ENCODE measurements around the gene GSTCD.
"Not testable (repeated sequence)": the region's sequence is repeated elsewhere in the genome, so short reads cannot be mapped to it uniquely, and the experiment has no call there.

Gene GSTCD

GRCh38 chr4:105715692-105716278 is 7.2 kb downstream of the GSTCD start:
- DNase-seq = peak; percentile 10

- no peak for DNase-seq
Measured at GRCh38 chr4:105719204-105719603, 10.6 kb downstream of the GSTCD start.

GRCh38 chr4:105725623-105726022 is 17.0 kb downstream of the GSTCD start:
- no peak for DNase-seq

GRCh38 chr4:105729895-105730294 is 21.3 kb downstream of the GSTCD start:
- DNase-seq = not testable (repeated sequence)

- not testable (repeated sequence) for DNase-seq
Measured at GRCh38 chr4:105735217-105735616, 26.6 kb downstream of the GSTCD start.

GRCh38 chr4:105741548-105741947 is 33.0 kb downstream of the GSTCD start:
- no peak for DNase-seq

- no peak for DNase-seq
Measured at GRCh38 chr4:105748222-105748621, 39.6 kb downstream of the GSTCD start.

- no peak for DNase-seq
Measured at GRCh38 chr4:105751718-105752299, 43.2 kb downstream of the GSTCD start.

- DNase-seq = no peak
Measured at GRCh38 chr4:105753361-105753760, 44.8 kb downstream of the GSTCD start.

- no peak for DNase-seq
Measured at GRCh38 chr4:105755375-105755774, 46.8 kb downstream of the GSTCD start.

- no peak for DNase-seq
Measured at GRCh38 chr4:105758958-105759357, 50.4 kb downstream of the GSTCD start.

GRCh38 chr4:105765690-105766407 is 57.3 kb downstream of the GSTCD start:
- DNase-seq = no peak

- no peak for DNase-seq
Measured at GRCh38 chr4:105767579-105767978, 59.0 kb downstream of the GSTCD start.

- not testable (repeated sequence) for DNase-seq
Measured at GRCh38 chr4:105770524-105770923, 61.9 kb downstream of the GSTCD start.

- DNase-seq = not testable (repeated sequence)
Measured at GRCh38 chr4:105772065-105772464, 63.5 kb downstream of the GSTCD start.

GRCh38 chr4:105775760-105776415 is 67.3 kb downstream of the GSTCD start:
- not testable (repeated sequence) for DNase-seq

- DNase-seq = no peak
Measured at GRCh38 chr4:105780176-105780575, 71.6 kb downstream of the GSTCD start.

GRCh38 chr4:105784761-105785160 is 76.2 kb downstream of the GSTCD start:
- DNase-seq = no peak

- no peak for DNase-seq
Measured at GRCh38 chr4:105785792-105786191, 77.2 kb downstream of the GSTCD start.

- no peak for DNase-seq
Measured at GRCh38 chr4:105786748-105787147, 78.2 kb downstream of the GSTCD start.

GRCh38 chr4:105797225-105797624 is 88.6 kb downstream of the GSTCD start:
- no peak for DNase-seq

GRCh38 chr4:105805501-105806120 is 97.0 kb downstream of the GSTCD start:
- no peak for DNase-seq

GRCh38 chr4:105807496-105807895 is 98.9 kb downstream of the GSTCD start:
- no peak for DNase-seq

All from NCI-H2081 treated with DMSO at 0.1 percent for 48 hours (cell line).